ENCODE data around the gene SFMBT1.
"Not testable (repeated sequence)": the region's sequence is repeated elsewhere in the genome, so short reads cannot be mapped to it uniquely, and the experiment has no call there.

The SFMBT1 gene

DNA sequence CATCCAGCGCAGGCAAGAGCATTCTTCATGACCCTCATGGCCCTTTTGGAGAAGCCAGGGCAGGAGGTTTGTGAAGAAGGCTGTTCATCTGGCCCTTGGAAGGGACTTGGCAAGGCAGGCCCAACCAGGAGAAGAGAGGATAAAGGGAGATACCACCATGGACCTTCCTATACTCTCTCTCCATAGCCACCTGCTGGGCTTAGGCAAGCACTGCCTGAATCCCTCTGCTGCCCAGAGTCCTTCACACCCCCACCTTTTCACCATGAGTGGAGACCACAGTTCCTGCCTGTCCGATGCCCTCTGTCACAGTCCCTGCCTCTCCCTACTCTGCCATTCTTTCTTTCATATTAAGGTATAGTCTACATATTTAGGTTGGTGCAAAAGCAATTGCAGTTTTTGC, 10.6 kb upstream of the SFMBT1 start:
- H3K4me1 ChIP-seq (ENCODE audit: control insufficient read depth, insufficient read depth, low read length, poor library complexity, severe bottlenecking): no peaks in the 10 kb centered on the region
- H3K27me3 ChIP-seq (replicated peaks; ENCODE audit: control insufficient read depth, insufficient read depth, low read length, poor library complexity, severe bottlenecking): no peaks in the 10 kb centered on the region
- H3K9me3 ChIP-seq (ENCODE audit: control insufficient read depth, low read length): no peaks in the 10 kb centered on the region
- H3K36me3 ChIP-seq (ENCODE audit: control insufficient read depth, insufficient read depth, low read length): no peaks in the 10 kb centered on the region
- no peak overlapping the region for H3K4me3 ChIP-seq (ENCODE audit: insufficient read depth, low read depth, low read length, poor library complexity, severe bottlenecking)
- no peak for DNase-seq
- no peak overlapping the region for H3K27ac ChIP-seq (ENCODE audit: insufficient read depth, low read length, poor library complexity, severe bottlenecking)

DNA sequence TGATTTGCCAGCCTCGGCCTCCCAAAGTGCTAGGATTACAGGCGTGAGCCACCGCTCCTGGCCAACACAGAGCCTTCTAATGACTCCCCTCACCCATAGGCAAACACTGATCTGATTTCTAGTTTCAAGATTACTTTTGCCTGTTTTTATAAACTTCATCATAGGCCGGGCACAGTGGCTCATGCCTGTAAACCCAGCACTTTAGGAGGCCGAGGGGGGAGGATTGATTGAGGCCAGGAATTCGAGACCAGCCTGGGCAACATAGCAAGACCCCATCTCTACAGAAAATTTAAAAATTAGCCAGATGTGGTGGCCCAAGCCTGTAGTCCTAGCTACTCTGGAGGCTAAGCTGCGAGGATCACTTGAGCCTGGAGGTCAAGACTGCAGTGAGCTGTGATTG, 8.4 kb upstream of the SFMBT1 start:
- H3K36me3 ChIP-seq (ENCODE audit: control insufficient read depth, insufficient read depth, low read length); H3K27me3 ChIP-seq (replicated peaks; ENCODE audit: control insufficient read depth, insufficient read depth, low read length, poor library complexity, severe bottlenecking); DNase-seq; H3K4me1 ChIP-seq (ENCODE audit: control insufficient read depth, insufficient read depth, low read length, poor library complexity, severe bottlenecking); H3K4me3 ChIP-seq (ENCODE audit: insufficient read depth, low read depth, low read length, poor library complexity, severe bottlenecking); H3K9me3 ChIP-seq (ENCODE audit: control insufficient read depth, low read length); H3K27ac ChIP-seq (ENCODE audit: insufficient read depth, low read length, poor library complexity, severe bottlenecking): not testable (repeated sequence)

DNA sequence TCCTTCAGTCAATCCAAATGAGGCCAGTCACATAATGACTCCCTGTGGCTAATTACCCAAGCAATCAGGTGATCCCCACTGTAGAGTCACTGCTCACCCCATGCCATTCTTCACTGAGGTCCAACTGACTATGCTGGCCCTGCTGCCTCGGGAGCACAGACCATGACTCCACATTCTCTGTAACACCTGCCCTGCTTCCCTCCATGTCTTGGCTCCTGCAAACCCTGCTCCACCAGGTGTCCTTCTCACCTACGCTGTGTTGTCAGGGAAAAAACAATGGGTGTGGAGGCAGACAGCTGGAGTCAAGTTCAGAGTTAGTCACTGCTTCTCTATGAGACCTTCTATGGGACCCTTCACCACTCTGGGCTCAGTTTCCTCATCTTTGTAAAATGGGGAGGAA, 6.1 kb upstream of the SFMBT1 start:
- DNase-seq: no peak

DNA sequence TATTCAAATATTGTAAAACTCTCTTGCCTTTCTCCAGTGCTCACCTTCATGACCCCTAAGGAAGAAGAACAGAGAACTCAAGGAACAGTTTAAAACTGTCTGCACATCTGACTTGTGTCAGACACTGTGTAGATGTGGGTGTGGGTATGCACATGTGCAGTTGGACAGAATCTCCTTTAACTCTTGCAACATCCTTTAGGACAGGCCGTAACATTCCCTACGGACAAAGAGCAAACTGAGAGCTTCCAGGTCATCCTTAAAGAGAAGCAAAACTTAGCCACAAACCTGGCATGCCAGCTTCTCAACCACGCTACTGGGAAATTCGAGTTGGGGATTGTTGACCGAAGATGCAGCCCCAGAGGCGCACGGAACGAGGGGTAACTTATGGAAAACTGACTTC, 4.1 kb upstream of the SFMBT1 start:
- H3K27ac ChIP-seq (ENCODE audit: insufficient read depth, low read length, poor library complexity, severe bottlenecking): no peak overlapping the region
- no peak for DNase-seq

More for the DNA sequence above, 6.1 kb upstream of the SFMBT1 start:
- Histone ChIP-seq H3K27me3 (replicated peaks; ENCODE audit: control insufficient read depth, insufficient read depth, low read length, poor library complexity, severe bottlenecking) (no peaks in the 10 kb centered on the region), H3K4me1 (ENCODE audit: control insufficient read depth, insufficient read depth, low read length, poor library complexity, severe bottlenecking) (peaks cover 1% of the 10 kb centered on the region), H3K36me3 (ENCODE audit: control insufficient read depth, insufficient read depth, low read length) (no peaks in the 10 kb centered on the region), H3K27ac (ENCODE audit: insufficient read depth, low read length, poor library complexity, severe bottlenecking) (no peak overlapping the region), H3K9me3 (ENCODE audit: control insufficient read depth, low read length) (no peaks in the 10 kb centered on the region), H3K4me3 (ENCODE audit: insufficient read depth, low read depth, low read length, poor library complexity, severe bottlenecking) (no peak overlapping the region)

DNA sequence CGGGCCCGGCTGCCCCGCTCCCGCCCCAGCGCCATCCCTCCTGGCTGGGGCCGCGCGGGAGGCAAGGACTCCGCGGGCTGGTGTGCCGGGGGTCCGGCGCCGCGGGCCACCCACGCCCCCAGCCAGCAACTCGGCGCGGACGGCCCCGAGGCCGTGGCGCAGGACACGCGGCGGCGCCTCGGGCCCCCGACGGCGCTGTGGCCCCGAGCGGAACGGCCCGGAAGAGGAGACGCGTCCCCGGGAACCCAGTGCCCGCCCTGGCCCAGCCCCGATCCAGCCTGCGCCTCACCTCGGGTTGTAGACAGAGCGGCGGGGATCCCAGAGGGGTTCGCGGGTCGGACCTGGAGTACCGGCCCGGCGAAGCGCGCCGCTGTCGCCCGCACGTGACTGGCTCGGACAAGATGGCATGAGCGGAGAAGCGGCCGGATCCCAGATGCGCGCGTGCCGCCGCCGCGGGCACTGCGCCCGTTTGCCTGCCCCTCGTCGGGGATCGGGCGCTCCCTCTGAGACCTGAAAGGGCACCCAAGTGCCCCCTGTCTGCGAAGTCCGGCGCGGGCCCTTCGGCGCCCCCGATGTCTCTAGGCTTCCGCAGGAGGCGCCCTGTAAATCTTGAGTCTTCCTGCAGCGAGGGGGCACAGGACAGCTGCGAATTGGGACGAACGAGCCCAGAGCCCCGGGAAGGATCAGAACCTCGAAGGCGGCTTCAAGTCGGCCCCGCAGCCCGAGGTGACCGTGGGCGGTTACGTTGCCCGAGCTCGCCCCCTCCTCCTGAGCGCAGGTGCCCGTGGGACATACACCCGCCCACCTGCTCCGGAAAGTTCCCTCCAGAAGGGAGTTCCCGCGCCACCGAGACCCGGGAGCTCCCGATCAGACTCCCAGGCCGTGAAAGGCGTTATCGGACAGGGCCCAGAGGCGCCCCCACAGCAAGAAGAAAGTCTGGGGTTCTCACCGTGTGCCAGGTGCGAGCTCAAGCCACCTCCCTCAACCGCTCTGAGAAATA, 598 bp upstream of the SFMBT1 start:
- DNase-seq: peak; percentile 41 to 57 (median 52)
- Histone ChIP-seq H3K36me3 (ENCODE audit: control insufficient read depth, insufficient read depth, low read length) (no peaks in the 10 kb centered on the region), H3K4me3 (ENCODE audit: insufficient read depth, low read depth, low read length, poor library complexity, severe bottlenecking) (peak overlapping the region; percentile 83), H3K9me3 (ENCODE audit: control insufficient read depth, low read length) (no peaks in the 10 kb centered on the region), H3K27ac (ENCODE audit: insufficient read depth, low read length, poor library complexity, severe bottlenecking) (peak overlapping the region; percentile 84), H3K27me3 (replicated peaks; ENCODE audit: control insufficient read depth, insufficient read depth, low read length, poor library complexity, severe bottlenecking) (no peaks in the 10 kb centered on the region), H3K4me1 (ENCODE audit: control insufficient read depth, insufficient read depth, low read length, poor library complexity, severe bottlenecking) (peaks cover 13% of the 10 kb centered on the region)

More for the DNA sequence above, 4.1 kb upstream of the SFMBT1 start:
- Histone ChIP-seq H3K36me3 (ENCODE audit: control insufficient read depth, insufficient read depth, low read length) (no peaks in the 10 kb centered on the region), H3K4me3 (ENCODE audit: insufficient read depth, low read depth, low read length, poor library complexity, severe bottlenecking) (no peak overlapping the region), H3K9me3 (ENCODE audit: control insufficient read depth, low read length) (no peaks in the 10 kb centered on the region), H3K27me3 (replicated peaks; ENCODE audit: control insufficient read depth, insufficient read depth, low read length, poor library complexity, severe bottlenecking) (no peaks in the 10 kb centered on the region), H3K4me1 (ENCODE audit: control insufficient read depth, insufficient read depth, low read length, poor library complexity, severe bottlenecking) (peaks cover 7% of the 10 kb centered on the region)

DNA sequence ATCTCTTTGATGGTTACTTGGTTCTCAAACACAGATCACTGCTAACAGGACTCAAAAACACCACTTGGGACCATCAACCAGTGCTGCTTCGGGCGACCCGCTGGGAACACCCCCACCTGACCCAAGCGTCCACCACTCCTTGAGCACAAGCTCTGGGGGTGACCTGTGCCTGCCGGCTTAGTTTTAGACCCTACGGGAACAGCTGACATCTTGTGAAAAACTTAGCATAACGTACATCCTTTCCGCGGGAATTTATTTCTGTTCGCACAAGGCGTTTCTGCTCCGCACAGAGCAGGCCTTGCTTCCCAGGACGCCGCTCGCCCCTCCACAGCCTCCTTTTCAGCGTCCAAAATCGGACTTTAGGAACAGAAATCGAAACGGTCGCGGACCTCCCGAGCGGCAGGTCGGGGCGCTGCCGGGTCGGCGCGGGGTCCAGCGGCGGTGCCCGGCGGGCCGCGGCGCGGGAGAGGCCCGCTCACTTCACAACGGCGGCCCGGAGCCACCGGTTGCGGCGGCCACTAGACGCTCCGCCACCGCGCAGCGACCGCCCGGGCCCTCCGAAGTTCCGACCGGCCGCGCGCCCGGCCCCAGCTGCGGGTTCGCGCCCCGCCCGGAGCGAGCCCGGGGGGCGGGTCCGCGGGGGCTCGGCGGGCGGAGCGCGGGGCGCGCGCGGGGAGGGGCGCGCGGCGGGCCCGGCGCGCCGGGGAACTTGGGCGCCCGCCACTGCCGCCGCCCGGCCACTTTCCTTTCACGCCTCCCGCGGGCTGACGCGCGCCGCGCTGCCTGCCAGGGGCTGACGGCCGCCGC, 959 bp downstream of the SFMBT1 start:
- DNase-seq: peak; percentile 50 to 64 (median 57)
- Histone ChIP-seq H3K4me3 (ENCODE audit: insufficient read depth, low read depth, low read length, poor library complexity, severe bottlenecking) (peak overlapping the region; percentile 74), H3K27ac (ENCODE audit: insufficient read depth, low read length, poor library complexity, severe bottlenecking) (peak overlapping the region; percentile 90)

DNA sequence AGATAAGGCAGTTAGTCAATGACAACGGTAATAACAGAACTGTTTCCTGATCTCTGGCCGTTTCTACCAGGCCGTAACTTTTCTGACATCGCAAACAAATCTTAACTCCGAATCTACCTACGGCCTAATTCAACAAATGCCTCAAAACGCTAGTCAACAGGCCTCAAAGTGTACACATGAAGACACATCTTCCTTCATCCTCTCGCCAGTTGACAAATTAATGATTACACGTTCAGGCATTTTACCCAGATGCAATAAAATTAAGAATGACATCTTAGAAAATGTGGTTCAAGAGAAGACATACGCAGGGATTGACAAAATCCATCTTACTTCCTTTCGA, 1.5 kb downstream of the SFMBT1 start:
- DNase-seq: no peak
- Histone ChIP-seq H3K4me3 (ENCODE audit: insufficient read depth, low read depth, low read length, poor library complexity, severe bottlenecking) (peak overlapping the region; percentile 74), H3K27ac (ENCODE audit: insufficient read depth, low read length, poor library complexity, severe bottlenecking) (peak overlapping the region; percentile 90), H3K9me3 (ENCODE audit: control insufficient read depth, low read length) (no peaks in the 10 kb centered on the region), H3K27me3 (replicated peaks; ENCODE audit: control insufficient read depth, insufficient read depth, low read length, poor library complexity, severe bottlenecking) (no peaks in the 10 kb centered on the region), H3K36me3 (ENCODE audit: control insufficient read depth, insufficient read depth, low read length) (no peaks in the 10 kb centered on the region), H3K4me1 (ENCODE audit: control insufficient read depth, insufficient read depth, low read length, poor library complexity, severe bottlenecking) (peaks cover 22% of the 10 kb centered on the region)

More for the DNA sequence above, 959 bp downstream of the SFMBT1 start:
- Histone ChIP-seq H3K9me3 (ENCODE audit: control insufficient read depth, low read length) (no peaks in the 10 kb centered on the region), H3K27me3 (replicated peaks; ENCODE audit: control insufficient read depth, insufficient read depth, low read length, poor library complexity, severe bottlenecking) (no peaks in the 10 kb centered on the region), H3K4me1 (ENCODE audit: control insufficient read depth, insufficient read depth, low read length, poor library complexity, severe bottlenecking) (peaks cover 19% of the 10 kb centered on the region), H3K36me3 (ENCODE audit: control insufficient read depth, insufficient read depth, low read length) (no peaks in the 10 kb centered on the region)

DNA sequence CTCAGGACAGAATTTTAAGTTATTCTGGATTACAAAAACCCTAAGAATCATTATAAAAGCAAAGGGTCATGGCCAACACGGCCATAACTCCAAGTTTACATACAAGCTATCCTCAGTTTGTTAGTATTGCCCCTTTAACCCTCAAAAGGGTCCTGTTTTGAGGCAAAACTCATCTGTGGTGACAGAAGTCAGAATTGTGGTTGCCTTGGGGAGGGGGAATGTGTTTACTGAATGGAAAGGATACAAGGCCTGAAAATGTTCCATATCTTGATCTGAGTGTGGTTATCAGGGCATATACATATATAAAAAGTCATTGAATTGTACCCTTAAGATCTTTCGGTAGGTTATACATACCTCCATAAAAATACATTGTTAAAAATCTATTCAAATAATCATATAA, 2.1 kb downstream of the SFMBT1 start:
- Histone ChIP-seq H3K9me3 (ENCODE audit: control insufficient read depth, low read length) (no peaks in the 10 kb centered on the region), H3K27me3 (replicated peaks; ENCODE audit: control insufficient read depth, insufficient read depth, low read length, poor library complexity, severe bottlenecking) (no peaks in the 10 kb centered on the region), H3K27ac (ENCODE audit: insufficient read depth, low read length, poor library complexity, severe bottlenecking) (peak overlapping the region; percentile 90), H3K4me1 (ENCODE audit: control insufficient read depth, insufficient read depth, low read length, poor library complexity, severe bottlenecking) (peaks cover 28% of the 10 kb centered on the region), H3K36me3 (ENCODE audit: control insufficient read depth, insufficient read depth, low read length) (no peaks in the 10 kb centered on the region), H3K4me3 (ENCODE audit: insufficient read depth, low read depth, low read length, poor library complexity, severe bottlenecking) (peak overlapping the region; percentile 74)
- no peak for DNase-seq

DNA sequence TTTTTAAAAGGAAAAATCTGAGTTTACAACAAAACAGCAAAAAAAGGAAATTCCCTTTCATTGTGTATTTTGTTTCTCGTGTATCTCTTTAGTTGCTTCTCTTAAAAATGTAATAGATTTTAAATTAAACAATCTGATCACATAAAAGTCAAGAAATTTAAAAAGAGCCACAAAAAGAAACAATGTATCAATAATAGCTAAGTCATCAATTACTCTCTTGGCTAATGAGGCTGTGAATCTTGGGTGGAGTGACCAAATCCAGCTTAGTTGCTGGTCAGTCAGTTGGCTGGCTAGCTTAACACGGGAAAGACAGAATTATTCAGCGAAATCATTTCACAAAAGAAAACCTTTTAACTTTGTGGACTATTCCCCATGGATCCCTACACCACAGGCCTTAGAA, 3.2 kb downstream of the SFMBT1 start:
- H3K4me1 ChIP-seq (ENCODE audit: control insufficient read depth, insufficient read depth, low read length, poor library complexity, severe bottlenecking): peaks cover 30% of the 10 kb centered on the region
- no peak overlapping the region for H3K27ac ChIP-seq (ENCODE audit: insufficient read depth, low read length, poor library complexity, severe bottlenecking)
- no peaks in the 10 kb centered on the region for H3K36me3 ChIP-seq (ENCODE audit: control insufficient read depth, insufficient read depth, low read length)
- H3K4me3 ChIP-seq (ENCODE audit: insufficient read depth, low read depth, low read length, poor library complexity, severe bottlenecking): no peak overlapping the region
- H3K27me3 ChIP-seq (replicated peaks; ENCODE audit: control insufficient read depth, insufficient read depth, low read length, poor library complexity, severe bottlenecking): no peaks in the 10 kb centered on the region
- DNase-seq: no peak
- no peaks in the 10 kb centered on the region for H3K9me3 ChIP-seq (ENCODE audit: control insufficient read depth, low read length)

DNA sequence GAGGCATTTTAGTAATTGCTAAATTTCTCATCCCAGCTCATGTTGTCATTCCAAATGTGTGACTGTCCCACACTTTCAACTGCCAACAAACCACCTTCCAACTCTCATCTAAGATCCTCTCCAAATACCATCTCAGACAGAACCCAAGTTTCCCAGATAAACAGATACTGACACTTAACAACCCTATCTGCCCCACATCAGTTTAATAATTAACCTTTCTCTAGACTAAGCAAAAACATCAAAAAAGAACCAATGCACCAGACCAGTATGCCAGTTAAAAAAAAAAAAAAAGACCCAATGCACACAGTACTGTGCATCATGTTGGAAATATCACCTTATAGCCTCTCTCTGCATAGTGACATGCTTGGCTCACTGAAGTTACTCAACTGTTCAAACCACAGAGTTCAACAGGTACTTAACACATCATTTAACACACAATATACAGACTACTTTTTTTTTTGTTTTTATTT, 5.5 kb downstream of the SFMBT1 start:
- Histone ChIP-seq H3K27me3 (replicated peaks; ENCODE audit: control insufficient read depth, insufficient read depth, low read length, poor library complexity, severe bottlenecking) (no peaks in the 10 kb centered on the region), H3K27ac (ENCODE audit: insufficient read depth, low read length, poor library complexity, severe bottlenecking) (no peak overlapping the region), H3K4me1 (ENCODE audit: control insufficient read depth, insufficient read depth, low read length, poor library complexity, severe bottlenecking) (peaks cover 30% of the 10 kb centered on the region), H3K36me3 (ENCODE audit: control insufficient read depth, insufficient read depth, low read length) (no peaks in the 10 kb centered on the region), H3K9me3 (ENCODE audit: control insufficient read depth, low read length) (no peaks in the 10 kb centered on the region), H3K4me3 (ENCODE audit: insufficient read depth, low read depth, low read length, poor library complexity, severe bottlenecking) (no peak overlapping the region)
- DNase-seq: no peak
